NOMO-1 treated with dmso at 0.1 percent for 144 hours (cell line): ENCODE results near the gene POU2F1.

ENCODE experiments used
- DNase-seq: peaks from one replicate; lab custom pipeline; 2025; ENCODE audit not compliant: unreplicated experiment; lab: John Stamatoyannopoulos, UW

Gene POU2F1

DNA sequence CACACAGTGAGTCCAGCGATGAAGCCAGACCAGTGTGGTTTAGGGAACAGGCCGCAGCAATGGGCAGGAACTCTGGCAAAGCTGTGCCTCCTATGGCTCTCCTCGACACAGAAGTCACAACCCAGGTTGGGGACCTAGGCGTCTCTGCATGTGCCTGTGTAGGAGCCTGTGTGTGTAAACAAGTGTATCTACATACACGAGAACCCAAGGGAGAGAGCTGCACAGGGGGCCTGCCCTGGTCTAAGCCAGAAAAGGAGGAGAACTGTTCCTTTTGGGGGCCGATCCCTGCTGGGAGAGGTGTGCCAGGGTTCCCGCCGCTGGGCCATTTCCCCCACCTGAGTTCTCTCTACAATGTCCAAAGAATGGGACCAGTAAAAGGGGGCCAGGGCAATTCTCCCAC, 241.7 kb downstream of the POU2F1 start:
- no peak for DNase-seq

GRCh38 chr1:167463080-167463479, 242.4 kb downstream of the POU2F1 start:
- no peak for DNase-seq

GRCh38 chr1:167463875-167464575, 243.3 kb downstream of the POU2F1 start:
- DNase-seq, result no peak

GRCh38 chr1:167465018-167465417, 244.3 kb downstream of the POU2F1 start:
- no peak for DNase-seq

DNA sequence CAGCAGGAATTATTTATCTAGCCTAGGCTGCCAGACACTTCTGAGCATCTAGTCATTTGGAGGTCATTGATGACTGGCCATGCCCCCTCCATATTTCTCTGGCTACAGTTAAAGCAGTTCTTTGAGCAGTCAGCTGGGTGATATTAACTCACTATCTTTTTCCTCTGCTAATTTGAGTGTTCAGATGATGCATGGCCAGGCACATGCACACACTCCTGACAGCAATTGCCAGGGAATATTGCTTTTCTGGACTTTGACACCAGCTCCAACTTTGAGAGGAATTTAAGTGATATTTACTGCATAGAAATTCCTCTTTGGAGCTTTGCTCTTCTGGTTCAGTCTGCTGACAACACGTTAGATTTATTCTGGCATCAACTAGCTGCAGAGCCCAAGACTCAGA, 245.1 kb downstream of the POU2F1 start:
- no peak for DNase-seq

GRCh38 chr1:167467126-167467710, 246.5 kb downstream of the POU2F1 start:
- no peak for DNase-seq

DNA sequence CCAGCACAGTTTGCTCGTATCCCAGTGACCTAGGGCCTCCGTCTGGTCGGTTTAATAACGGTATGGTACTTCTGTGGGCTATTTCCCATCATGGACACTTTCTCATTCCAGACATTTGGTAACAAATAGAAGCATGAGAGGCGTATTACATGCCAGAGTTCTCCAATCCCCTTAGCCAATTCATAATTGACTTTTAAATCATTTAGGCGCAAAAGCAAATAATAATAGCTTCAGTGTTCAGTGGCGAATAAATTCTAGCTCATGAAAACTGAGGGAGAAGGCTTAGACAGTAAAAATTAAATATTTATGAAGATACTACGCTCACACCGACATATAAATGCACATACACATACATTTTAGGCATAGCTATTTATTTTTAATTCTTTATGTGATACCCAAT, 247.1 kb downstream of the POU2F1 start:
- DNase-seq, result no peak

- DNase-seq, result no peak
Observed at GRCh38 chr1:167469280-167469965, 248.7 kb downstream of the POU2F1 start.

GRCh38 chr1:167471568-167471967, 250.9 kb downstream of the POU2F1 start:
- DNase-seq, result no peak

GRCh38 chr1:167472752-167473521, 252.3 kb downstream of the POU2F1 start:
- no peak for DNase-seq

- no peak for DNase-seq
Observed at GRCh38 chr1:167473761-167474160, 253.1 kb downstream of the POU2F1 start.

- no peak for DNase-seq
Observed at GRCh38 chr1:167474191-167474641, 253.5 kb downstream of the POU2F1 start.

DNA sequence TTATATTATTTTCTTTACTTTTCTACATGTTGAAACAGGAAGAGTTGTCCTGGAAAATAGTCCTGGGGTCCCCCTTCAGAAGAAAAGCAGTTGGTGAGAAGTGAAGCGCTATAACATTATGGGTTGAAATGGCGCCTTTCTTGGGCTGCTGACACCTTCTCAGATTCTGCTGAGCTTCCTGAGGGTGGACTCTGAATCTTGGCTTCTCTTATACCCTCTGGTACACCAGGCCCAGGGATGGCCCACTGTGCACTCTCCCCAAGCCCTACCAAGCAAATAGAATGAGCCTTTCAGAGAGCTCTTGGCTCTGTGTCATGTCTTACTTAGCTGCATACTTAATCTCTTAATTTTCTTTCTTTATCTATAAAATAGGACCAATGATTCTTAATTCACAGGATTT, 255.4 kb downstream of the POU2F1 start:
- DNase-seq, result no peak
